ENCODE data around the gene PIK3R5. TPM values are rescaled to one million over a fixed set of nuclear protein-coding genes. Genes with fewer than 3 reads are reported as not detected.

The PIK3R5 gene
- total RNA-seq, 1 experiment from 2014 or later: 5.9 TPM

GRCh38 chr17:8964801-8965393 lies 610 bp downstream of the PIK3R5 start (continued):
- TF ChIP-seq ZNF425 (CRISPR knock-in tag; conservative IDR thresholded peaks at IDR 0.05): no peak

GRCh38 chr17:8963647-8964258 lies 1.8 kb downstream of the PIK3R5 start:
- H3K27me3 Mint-ChIP-seq (ENCODE audit: low read depth): peaks cover 50% of the 10 kb centered on the region
- DNase-seq (ENCODE audit: low spot score) (no peak), ATAC-seq (no peak)
- ChIA-PET POLR2A (no interaction called here), CTCF (interaction anchor here (0.5 to 3.3 kb wide), 7 partner anchors 34 to 558 kb away, joined by 3 to 18 read pairs (median 4); no protein-coding TSS in a partner anchor)
- no peak for TF ChIP-seq STAT6 (CRISPR knock-in tag; conservative IDR thresholded peaks at IDR 0.05; ENCODE audit: low read depth)
- no peak for TF ChIP-seq TCF7 (CRISPR knock-in tag; IDR thresholded peaks at IDR 0.05; ENCODE audit: low read depth)
- TF ChIP-seq PREB (CRISPR knock-in tag; IDR thresholded peaks at IDR 0.05; ENCODE audit: borderline replicate concordance): no peak
- no peak for TF ChIP-seq ZNF671 (CRISPR knock-in tag; IDR thresholded peaks at IDR 0.05)
- no peak for TF ChIP-seq HMGA2 (CRISPR knock-in tag; IDR thresholded peaks at IDR 0.05)
- no peak for TF ChIP-seq FOXP1 (CRISPR knock-in tag; IDR thresholded peaks at IDR 0.05; ENCODE audit: borderline replicate concordance)
- no peak for TF ChIP-seq ZNF416 (CRISPR knock-in tag; IDR thresholded peaks at IDR 0.05)
- no peak for TF ChIP-seq NR3C1 (CRISPR knock-in tag; conservative IDR thresholded peaks at IDR 0.05; ENCODE audit: low read depth)
- no peak for TF ChIP-seq OVOL2 (CRISPR knock-in tag; IDR thresholded peaks at IDR 0.05; ENCODE audit: borderline replicate concordance)
- H3K4me1 Mint-ChIP-seq: peaks cover 13% of the 10 kb centered on the region
- H3K27ac Mint-ChIP-seq: no peak overlapping the region
- H3K9me3 Mint-ChIP-seq: peaks cover 15% of the 10 kb centered on the region
- no peak overlapping the region for H3K4me3 Mint-ChIP-seq
- H3K36me3 Mint-ChIP-seq: peaks cover 9% of the 10 kb centered on the region

GRCh38 chr17:8963014-8963413 lies 2.5 kb downstream of the PIK3R5 start:
- ATAC-seq: no peak
- H3K4me3 Mint-ChIP-seq: no peak overlapping the region
- DNase-seq (ENCODE audit: low spot score): no peak
- H3K27me3 Mint-ChIP-seq (ENCODE audit: low read depth): peaks cover 44% of the 10 kb centered on the region
- ChIA-PET POLR2A (no interaction called here), CTCF (interaction anchor here (0.6 to 3.3 kb wide), 5 partner anchors 35 to 592 kb away, joined by 3 to 18 read pairs (median 6); no protein-coding TSS in a partner anchor)
- H3K9me3 Mint-ChIP-seq: peaks cover 10% of the 10 kb centered on the region
- H3K27ac Mint-ChIP-seq: no peak overlapping the region
- peaks cover 13% of the 10 kb centered on the region for H3K4me1 Mint-ChIP-seq
- H3K36me3 Mint-ChIP-seq: peaks cover 4% of the 10 kb centered on the region
- no peak for TF ChIP-seq ZSCAN18 (CRISPR knock-in tag; IDR thresholded peaks at IDR 0.05)
- TF ChIP-seq ZNF532 (CRISPR knock-in tag; IDR thresholded peaks at IDR 0.05; ENCODE audit: borderline replicate concordance): no peak
- TF ChIP-seq CDX4 (CRISPR knock-in tag; IDR thresholded peaks at IDR 0.05; ENCODE audit: borderline replicate concordance): no peak
- TF ChIP-seq SMAD3 (CRISPR knock-in tag; IDR thresholded peaks at IDR 0.05; ENCODE audit: borderline replicate concordance): no peak
- TF ChIP-seq FOXJ3 (CRISPR knock-in tag; IDR thresholded peaks at IDR 0.05; ENCODE audit: borderline replicate concordance): no peak
- no peak for TF ChIP-seq PRRX2 (CRISPR knock-in tag; IDR thresholded peaks at IDR 0.05)
- no peak for TF ChIP-seq CREB1 (CRISPR knock-in tag; IDR thresholded peaks at IDR 0.05)
- no peak for TF ChIP-seq NR3C1 (CRISPR knock-in tag; conservative IDR thresholded peaks at IDR 0.05; ENCODE audit: low read depth)
- TF ChIP-seq NR2C2 (CRISPR knock-in tag; IDR thresholded peaks at IDR 0.05): no peak

Measured in WTC11 (cell line).